Loucy (cell line): ENCODE measurements around the gene RPLP2.
A peak's percentile ranks its signal among the peaks of the same experiment; 100 is the strongest.

Experiments
- H2AFZ ChIP-seq: fragments of 200-600 bp; sonication (generic); 2 replicates; pipeline ENCODE4 v1.6.0; 2016; ENCODE audit warnings: antibody characterized with exemption, mild to moderate bottlenecking, low read length, moderate library complexity
- H3F3A ChIP-seq: fragments of 200-600 bp; 2 replicates; pipeline ENCODE4 v1.6.0; 2016; ENCODE audit warnings: antibody characterized with exemption, low read depth, mild to moderate bottlenecking
- H3K27me3 ChIP-seq: fragments of 200-600 bp; sonication (generic); 2 replicates; pipeline ENCODE4 v1.6.1; 2014; ENCODE audit warnings: low read length, mild to moderate bottlenecking; ENCODE audit not compliant: insufficient read depth, poor library complexity, severe bottlenecking
- H3K36me3 ChIP-seq: fragments of 200-600 bp; sonication (generic); 2 replicates; pipeline ENCODE4 v1.6.1; 2016; ENCODE audit warnings: low read length; ENCODE audit not compliant: insufficient read depth
- H3K4me1 ChIP-seq: fragments of 200-600 bp; sonication (generic); 2 replicates; pipeline ENCODE4 v1.5.1; 2014; ENCODE audit warnings: low read length, mild to moderate bottlenecking; ENCODE audit not compliant: insufficient read depth, poor library complexity, severe bottlenecking
- H3K4me2 ChIP-seq: fragments of 200-600 bp; sonication (generic); 2 replicates; pipeline ENCODE4 v1.6.0; 2014; ENCODE audit warnings: antibody characterized with exemption, low read length, low read depth, mild to moderate bottlenecking; ENCODE audit not compliant: poor library complexity, severe bottlenecking
- H3K4me3 ChIP-seq: fragments of 200-600 bp; sonication (generic); 2 replicates; pipeline ENCODE4 v1.5.1; 2014; ENCODE audit warnings: low read length, mild to moderate bottlenecking, mixed read lengths; ENCODE audit not compliant: poor library complexity, severe bottlenecking
- H3K79me2 ChIP-seq: fragments of 200-600 bp; sonication (generic); 2 replicates; pipeline ENCODE4 v1.6.1; 2014; ENCODE audit warnings: low read length; ENCODE audit not compliant: insufficient read depth
- H3K9ac ChIP-seq: fragments of 200-600 bp; sonication (generic); 2 replicates; pipeline ENCODE4 v1.6.0; 2014; ENCODE audit warnings: mild to moderate bottlenecking, low read depth, low read length, moderate library complexity; ENCODE audit not compliant: poor library complexity, severe bottlenecking
- H3K9me2 ChIP-seq: fragments of 200-600 bp; sonication (generic); replicated peaks from 2 replicates; pipeline ENCODE4 v1.6.1; 2016; ENCODE audit warnings: low read depth, low read length, mixed read lengths
- H3K9me3 ChIP-seq: fragments of 200-600 bp; sonication (generic); 2 replicates; pipeline ENCODE4 v1.6.1; 2014; ENCODE audit warnings: mild to moderate bottlenecking, antibody characterized with exemption, low read length, low read depth; ENCODE audit not compliant: insufficient read depth
- H4K20me1 ChIP-seq: fragments of 200-600 bp; sonication (generic); 2 replicates; pipeline ENCODE4 v1.6.0; 2014; ENCODE audit warnings: antibody characterized with exemption, low read length, mild to moderate bottlenecking; ENCODE audit not compliant: insufficient read depth, poor library complexity, severe bottlenecking
- CTCF ChIP-seq: fragments of 200-600 bp; sonication (generic); conservative IDR thresholded peaks from 2 replicates; pipeline ENCODE4 v1.5.1; 2014; ENCODE audit warnings: mild to moderate bottlenecking, antibody characterized with exemption, low read length
- EZH2phosphoT487 ChIP-seq: fragments of 200-600 bp; IDR thresholded peaks from 2 replicates; pipeline ENCODE4 v1.6.1; 2018; ENCODE audit warnings: antibody characterized with exemption, mild to moderate bottlenecking, moderate library complexity, borderline replicate concordance

RPLP2 gene

GRCh38 chr11:796565-797295, 13.0 kb upstream of the RPLP2 start:
- peaks cover 3% of the 10 kb centered on the region; the same call in 1 of the 2 replicates for H3F3A ChIP-seq
- H4K20me1 ChIP-seq, result peaks cover 14% of the 10 kb centered on the region
- H3K4me1 ChIP-seq, result peaks cover 17% of the 10 kb centered on the region
- peaks cover 19% of the 10 kb centered on the region; the same call in 1 of the 2 replicates for H3K79me2 ChIP-seq
- peak overlapping the region; percentile 83 for H3K9ac ChIP-seq
- H3K27me3 ChIP-seq, result no peaks in the 10 kb centered on the region
- TF ChIP-seq CTCF, result no peak
- no peak for TF ChIP-seq EZH2phosphoT487
- H3K9me2 ChIP-seq, result no peaks in the 10 kb centered on the region
- no peaks in the 10 kb centered on the region for H3K36me3 ChIP-seq
- peak overlapping the region; percentile 85 for H3K4me3 ChIP-seq
- H2AFZ ChIP-seq, result no peak overlapping the region
- no peaks in the 10 kb centered on the region for H3K9me3 ChIP-seq
- peak overlapping the region; percentile 100 for H3K4me2 ChIP-seq

- Histone ChIP-seq H4K20me1 (peaks cover 14% of the 10 kb centered on the region), H3K4me1 (peaks cover 17% of the 10 kb centered on the region), H3K36me3 (no peaks in the 10 kb centered on the region), H3K4me3 (peak overlapping the region; percentile 85), H3K9ac (peak overlapping the region; percentile 83), H3K27me3 (no peaks in the 10 kb centered on the region), H3K9me3 (no peaks in the 10 kb centered on the region), H3K9me2 (no peaks in the 10 kb centered on the region), H3F3A (peaks cover 3% of the 10 kb centered on the region; the same call in 1 of the 2 replicates), H3K79me2 (peaks cover 20% of the 10 kb centered on the region; the same call in 1 of the 2 replicates), H2AFZ (peak overlapping the region; percentile 55; the same call in 1 of the 2 replicates), H3K4me2 (peak overlapping the region; percentile 100)
- TF ChIP-seq EZH2phosphoT487 (no peak), CTCF (no peak)
Observed at GRCh38 chr11:797296-798092, 12.3 kb upstream of the RPLP2 start.

- Histone ChIP-seq H3K4me2 (peak within 1 kb of the TSS; percentile 100), H3K27me3 (no peaks in the 10 kb centered on the region), H3K79me2 (peaks cover 26% of the 10 kb centered on the region; the same call in 1 of the 2 replicates), H4K20me1 (peaks cover 14% of the 10 kb centered on the region), H3K9me3 (no peaks in the 10 kb centered on the region), H3K36me3 (no peaks in the 10 kb centered on the region), H3K9me2 (no peaks in the 10 kb centered on the region), H2AFZ (peak within 1 kb of the TSS; percentile 55; the same call in 1 of the 2 replicates), H3K9ac (peak within 1 kb of the TSS; percentile 83), H3F3A (peaks cover 3% of the 10 kb centered on the region; the same call in 1 of the 2 replicates), H3K4me1 (peaks cover 17% of the 10 kb centered on the region), H3K4me3 (peak within 1 kb of the TSS; percentile 85)
- TF ChIP-seq EZH2phosphoT487 (no peak), CTCF (peak; percentile 61)
Observed at GRCh38 chr11:798093-798713, 11.6 kb upstream of the RPLP2 start, which contains the start of gene SLC25A22. Gene SLC25A22 (minus strand): TSS chr11:798281. CDS start chr11:795006, 3,275 bp downstream.
